ENCODE data around the gene TMEM233.
"Not testable (repeated sequence)": the region's sequence is repeated elsewhere in the genome, so short reads cannot be mapped to it uniquely, and the experiment has no call there.

TMEM233 gene

DNA sequence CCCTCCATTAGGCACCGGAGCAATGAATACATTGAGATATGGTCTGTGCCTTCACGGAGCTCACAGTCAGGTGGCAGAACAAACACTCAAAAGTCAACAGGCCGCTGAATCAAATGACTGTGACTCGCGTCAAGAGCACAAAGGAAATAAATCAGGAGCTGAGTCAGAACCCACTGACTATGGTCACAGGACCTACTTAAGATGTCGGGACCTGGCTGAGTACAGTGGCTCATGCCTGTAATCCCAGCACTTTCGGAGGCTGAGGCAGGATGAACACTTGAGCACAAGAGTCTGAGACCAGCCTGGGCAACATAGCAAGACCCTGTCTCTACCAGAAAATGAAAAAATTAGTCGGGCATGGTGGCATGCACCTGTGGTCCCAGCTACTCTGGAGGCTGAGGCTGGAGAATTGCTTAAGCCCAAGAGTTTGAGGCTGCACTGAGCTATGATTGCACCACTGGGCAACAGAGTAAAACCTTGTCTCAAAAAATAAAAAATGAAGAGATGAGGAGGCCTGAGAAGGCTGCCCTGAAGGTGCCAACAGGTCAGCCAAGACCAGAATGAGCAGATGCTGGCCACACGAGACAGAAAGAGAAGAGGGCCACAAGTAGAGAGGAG, 19.9 kb downstream of the TMEM233 start:
- DNase-seq: no peak

DNA sequence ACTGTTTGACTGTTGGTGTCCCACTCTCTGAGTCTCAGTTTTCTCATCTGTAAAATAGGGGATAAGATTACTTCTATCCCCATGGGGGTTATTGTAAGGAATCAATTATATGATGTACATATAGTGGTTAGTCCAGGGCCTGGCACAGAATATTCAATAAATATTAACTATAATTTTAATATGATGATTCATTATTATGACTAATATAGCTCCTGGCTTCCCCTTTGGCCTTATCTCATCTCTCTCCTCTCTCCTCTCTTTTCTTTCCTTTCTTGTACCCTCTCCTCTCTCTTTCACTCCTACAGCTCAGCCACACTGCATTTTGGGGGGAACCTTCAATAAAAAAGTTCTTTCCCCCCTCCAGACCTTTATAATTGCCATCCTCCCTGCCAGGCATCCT, 21.1 kb downstream of the TMEM233 start:
- DNase-seq: no peak

DNA sequence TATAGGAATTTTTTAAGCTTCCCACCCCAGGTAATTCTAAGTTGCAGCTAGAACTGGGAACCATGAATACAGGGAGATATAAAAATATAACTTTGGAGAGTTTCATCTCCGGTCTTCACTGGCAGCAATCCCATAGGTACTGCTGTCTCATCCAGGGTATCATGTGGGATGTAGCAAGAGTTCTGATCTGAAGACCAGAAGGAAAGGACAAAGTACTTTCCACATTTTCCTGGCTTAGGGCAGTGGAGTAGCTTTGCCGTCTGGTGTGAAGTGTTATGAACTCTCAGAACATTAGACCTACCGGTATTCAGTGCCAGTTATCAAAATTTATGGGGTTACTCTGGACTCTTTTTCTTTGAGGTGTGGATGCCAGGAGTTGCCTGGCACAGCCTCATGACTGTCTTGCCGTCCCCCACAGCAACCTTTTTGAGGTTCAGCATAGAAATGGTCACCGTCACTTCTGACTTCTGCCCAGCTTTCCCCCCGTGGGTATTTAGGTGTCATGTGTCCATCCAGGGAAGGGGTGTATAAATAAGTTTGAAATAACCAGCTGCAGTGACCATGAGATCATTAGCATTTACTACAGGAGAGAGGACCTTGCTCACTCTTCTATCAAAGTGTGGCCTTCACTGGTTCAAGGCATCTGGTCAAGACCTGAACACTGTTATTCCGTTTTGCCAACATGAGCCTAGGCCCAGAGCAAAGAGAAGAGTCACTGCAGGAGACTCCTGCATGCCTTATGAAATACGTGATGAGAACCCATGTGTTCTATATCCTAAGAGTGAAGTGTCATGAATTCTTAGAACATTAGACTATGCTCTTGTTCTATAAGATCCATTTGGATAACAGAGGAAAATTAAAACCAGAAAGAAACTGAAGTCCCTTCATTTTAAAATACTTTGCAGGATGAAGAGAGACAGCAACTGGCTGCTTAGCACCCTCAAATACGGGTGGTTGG, 22.2 kb downstream of the TMEM233 start:
- DNase-seq: no peak

DNA sequence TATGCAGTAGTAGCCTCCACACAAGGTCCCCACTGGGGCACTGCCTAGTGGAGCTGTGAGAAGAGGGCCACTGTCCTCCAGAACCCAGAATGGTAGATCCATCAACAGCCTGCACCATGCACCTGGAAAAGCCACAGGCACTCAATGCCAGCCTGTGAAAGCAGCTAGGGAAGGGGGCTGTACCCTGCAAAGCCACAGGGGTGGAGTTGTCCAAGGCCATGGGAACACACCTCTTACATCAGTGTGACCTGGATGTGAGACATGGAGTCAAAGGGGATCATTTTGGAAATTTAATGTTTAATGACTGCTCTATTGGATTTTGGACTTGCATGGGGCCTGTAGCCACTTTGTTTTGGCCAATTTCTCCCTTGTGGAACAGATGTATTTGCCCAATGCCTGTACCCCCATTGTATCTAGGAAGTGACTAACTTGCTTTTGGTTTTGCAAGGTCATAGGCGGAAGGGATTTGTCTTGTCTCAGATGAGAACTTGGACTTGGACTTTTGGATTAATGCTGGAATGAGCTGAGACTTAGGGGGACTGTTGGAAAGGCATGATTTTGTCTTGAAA, 24.8 kb downstream of the TMEM233 start:
- not testable (repeated sequence) for DNase-seq

DNA sequence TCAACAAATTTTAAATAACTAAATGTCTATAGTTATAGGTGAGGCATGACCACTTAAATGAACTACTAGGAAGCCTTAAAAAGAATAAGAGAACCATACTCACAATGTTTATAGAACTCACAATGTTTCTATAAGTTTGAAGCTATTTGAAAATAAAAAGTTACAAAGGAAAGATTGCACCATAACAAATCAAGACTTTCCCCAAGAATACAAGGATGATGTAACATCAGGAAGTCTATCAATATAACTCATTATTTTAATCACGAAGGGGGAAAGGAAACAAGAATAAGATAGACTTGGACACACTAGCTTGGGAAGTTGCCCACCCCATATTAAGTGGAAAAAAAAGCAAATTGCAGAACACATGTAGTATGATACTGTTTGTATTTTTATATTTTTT, 26.9 kb downstream of the TMEM233 start:
- DNase-seq: no peak

DNA sequence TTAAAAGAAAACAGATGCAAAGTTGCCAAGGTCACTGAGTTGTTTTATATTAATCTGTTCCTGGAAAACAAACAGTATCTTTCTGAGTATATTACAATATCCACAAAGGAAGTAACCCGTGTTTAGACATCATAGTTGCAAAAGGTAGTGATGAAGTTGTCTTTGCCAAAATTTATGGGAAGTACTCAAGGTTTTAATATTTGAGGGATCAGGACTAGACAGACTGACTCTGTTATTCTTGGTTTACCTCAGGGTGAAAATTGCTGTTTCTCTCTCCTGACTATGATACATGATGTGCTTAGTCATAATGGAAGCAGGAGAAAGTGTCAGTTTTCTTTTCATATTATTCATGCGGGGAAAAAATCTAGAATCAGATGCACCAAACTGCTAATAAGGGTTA, 28.3 kb downstream of the TMEM233 start:
- no peak for DNase-seq

DNA sequence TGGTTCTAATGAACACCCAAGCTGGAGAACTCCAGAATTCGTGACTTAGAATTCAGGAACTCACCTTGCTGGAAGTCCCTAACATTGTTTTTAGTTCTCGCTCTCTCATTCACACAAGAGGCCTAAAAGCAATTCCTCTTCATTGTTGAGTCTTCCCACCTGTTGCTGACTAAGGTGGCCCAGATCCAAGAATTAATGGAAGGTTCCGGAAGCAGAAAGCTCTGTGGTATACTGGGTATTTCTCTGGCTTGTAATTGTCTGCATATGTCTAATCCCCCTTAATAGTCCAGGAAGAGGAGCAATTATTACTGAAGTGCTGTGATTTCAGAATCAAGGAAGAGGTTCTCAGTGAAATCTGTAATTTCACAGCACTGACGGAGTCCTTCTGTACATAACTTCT, 31.4 kb downstream of the TMEM233 start:
- DNase-seq: no peak

DNA sequence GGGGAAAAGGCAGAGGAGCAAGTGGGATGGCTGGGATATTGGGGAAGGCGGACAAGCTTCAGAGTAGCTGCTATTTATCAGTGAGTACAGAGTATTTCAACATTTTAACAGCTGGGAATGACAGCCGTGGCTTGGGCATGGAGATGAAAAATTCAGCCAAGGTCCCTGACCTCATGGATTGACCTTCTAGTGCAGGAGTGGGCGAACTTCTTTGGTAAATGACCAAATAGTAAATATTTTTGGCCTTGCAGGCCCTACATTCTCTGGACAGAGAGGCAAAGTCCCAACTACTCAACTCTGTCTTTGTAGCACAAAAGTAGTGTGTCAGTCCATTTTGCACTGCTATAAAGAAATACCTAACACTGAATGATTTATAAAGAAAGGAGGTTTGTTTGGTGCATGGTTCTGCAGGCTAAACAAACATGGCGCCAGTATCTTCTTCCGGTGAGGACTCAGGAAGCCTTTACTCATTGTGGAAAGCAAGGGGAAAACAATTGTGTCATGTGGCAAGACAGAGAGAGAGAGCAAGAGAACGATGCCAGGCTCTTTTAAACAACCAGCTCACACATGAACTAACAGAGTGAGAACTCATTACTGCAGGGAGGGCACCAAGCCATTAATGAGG, 33.6 kb downstream of the TMEM233 start:
- DNase-seq: no peak

DNA sequence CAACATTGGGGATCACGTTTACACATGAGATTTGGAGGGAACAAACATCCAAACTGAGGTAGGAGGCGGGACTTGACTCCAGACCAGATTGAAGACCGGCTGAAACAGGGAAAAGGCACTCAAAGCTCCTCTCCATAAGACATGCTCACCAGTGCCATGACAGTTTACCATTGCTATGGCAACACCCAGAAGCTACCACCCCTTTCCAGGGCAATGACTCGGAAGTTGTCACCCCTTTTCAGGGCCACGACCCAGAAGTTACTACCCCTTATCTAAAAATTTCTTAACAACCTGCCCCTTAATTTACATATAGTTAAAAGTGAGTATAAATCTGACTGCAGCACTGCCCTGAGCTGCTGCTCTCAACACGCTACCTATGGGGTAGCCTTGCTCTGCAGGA, 34.1 kb downstream of the TMEM233 start:
- DNase-seq: no peak

DNA sequence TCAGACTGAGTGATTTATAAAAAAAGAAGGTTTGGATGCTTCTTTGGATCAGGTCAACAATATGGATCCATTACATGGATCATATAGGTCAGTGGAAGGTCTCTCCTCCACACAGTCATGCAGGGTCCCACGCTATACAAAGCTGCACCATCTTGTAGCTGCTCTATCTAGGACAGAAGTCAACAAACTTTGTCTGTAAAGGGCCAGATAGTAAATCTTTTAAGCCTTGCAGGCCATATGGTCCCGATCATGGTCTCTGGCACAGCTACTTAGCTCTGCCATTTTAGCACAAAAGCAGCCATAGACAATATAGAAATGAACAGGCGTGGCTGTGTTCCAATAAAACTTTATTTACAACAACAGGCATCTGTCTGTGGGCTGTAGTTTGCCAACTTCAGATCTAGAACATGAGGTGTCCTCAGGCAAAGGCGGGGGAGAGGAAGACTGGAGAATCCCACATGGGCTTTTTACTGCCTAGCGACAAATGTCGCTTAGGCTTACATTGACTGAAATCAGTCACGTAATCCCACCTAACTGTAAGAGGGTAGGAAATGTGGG, 36.7 kb downstream of the TMEM233 start:
- no peak for DNase-seq

DNA sequence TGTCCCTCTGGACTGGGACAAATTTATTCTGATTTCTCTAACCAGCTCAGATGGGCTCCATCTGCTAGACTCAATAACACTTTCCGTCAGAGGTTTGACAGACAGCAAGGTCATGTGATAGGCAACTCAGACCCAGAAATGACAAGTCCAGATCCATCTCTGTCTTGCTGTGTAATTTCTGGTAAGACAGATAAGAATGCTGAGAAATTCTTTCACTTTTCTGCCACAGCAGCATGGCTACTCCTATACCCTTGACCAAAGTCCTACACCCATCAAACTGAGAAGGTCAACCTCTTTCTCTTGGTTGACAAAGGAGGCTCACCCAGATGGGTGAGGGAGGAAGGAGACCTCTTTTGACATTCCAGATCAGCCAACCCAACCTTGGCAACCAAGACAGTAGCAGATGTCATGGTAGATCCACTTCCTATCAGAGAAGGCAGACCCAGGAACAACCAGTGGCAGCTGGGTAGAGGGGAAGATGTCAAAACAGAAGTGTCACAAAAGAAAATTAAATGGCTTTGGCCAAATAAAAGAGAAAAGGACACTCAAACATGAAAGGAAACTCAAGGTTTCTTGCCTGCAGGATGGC, 37.5 kb downstream of the TMEM233 start:
- no peak for DNase-seq

DNA sequence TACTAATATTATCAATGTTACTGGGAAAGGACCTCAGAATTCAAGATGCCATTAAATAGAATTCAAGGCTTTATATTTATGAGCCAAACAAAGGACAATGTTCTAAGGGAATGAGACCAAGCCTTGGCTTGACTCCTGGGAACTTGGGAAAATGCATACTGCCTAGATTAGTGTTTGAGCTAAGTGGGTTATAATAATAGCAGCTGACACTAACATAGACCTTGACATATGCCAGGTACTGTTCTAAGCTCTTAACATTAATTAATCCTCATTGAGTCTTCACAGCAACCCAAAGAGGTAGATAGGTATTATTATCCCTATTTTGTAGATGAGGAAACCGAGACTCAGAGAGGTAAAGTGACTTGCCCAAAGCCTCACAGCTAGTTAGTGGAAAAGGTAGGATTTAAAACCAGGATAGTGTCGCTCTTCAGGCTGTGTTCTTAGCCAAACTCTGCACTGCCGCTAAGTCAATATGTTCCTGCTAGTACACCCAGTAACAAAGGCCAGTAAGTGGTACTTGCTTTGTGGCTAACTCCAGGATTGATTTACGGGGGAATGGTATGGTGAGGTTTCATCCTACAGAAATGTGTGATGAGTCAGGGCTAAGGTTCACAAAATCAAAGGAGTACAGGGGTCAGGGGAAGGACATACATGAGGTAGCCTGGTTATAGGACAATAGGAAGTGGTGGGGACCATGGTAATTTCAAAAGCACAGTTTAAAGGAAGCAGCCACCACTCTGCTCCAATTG, 38.5 kb downstream of the TMEM233 start:
- DNase-seq: no peak

DNA sequence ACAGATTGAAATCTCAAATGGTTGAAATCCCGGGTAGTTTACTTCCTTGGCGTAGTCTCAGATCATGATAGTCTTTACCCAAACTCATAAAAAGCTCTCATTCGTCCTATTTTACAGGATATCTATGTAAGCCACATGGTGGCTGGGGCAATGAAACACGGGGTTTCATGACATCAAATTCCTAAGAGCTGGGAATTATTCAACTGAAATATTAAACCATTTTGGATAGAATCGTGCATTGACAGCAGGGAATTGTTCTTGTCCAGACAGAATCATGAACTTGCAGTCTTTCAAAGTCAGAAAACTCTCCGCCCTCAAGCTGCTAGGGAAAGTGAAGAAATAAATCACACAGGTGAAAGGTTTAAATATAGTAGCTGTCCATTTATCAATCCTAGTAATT, 41.2 kb downstream of the TMEM233 start:
- DNase-seq: no peak

DNA sequence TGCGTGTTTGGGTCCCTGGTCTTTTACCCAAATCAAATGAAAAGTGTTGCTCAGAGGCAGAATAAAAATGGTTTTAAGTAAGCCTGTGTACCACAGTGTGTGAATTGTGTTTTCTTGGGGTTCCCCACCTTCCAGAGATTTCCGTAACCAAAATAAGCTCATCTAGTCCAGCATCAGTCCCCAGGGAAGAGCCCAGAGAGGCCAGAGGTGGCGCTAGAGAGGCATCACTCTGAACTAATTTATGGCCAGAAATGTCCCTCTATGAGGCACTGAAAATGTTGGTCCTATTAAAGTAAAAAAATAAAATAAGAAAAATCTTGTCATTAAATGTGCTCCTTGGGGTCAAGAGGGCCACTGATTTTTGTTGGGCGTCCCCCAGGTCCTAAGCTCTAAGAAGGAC, 49.4 kb downstream of the TMEM233 start:
- DNase-seq: no peak

DNA sequence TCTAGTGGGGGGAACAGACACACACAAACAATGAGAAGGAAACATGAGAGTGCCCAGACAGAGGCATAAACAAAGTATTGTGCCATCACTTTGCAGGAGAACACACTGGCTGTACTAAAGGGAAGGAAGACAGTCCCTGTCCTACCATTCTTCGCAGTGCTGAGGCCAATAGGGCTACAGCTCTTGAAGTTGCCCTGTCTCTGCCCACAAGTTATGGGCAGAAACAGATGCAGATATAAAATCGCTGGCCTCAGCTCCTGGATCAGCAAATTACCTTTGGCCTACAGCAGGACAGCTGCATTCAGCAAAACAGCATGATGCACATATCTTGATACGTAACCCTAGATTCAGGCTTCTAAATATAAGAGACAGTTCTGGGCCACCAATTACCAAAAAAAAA, 51.4 kb downstream of the TMEM233 start:
- DNase-seq: no peak

DNA sequence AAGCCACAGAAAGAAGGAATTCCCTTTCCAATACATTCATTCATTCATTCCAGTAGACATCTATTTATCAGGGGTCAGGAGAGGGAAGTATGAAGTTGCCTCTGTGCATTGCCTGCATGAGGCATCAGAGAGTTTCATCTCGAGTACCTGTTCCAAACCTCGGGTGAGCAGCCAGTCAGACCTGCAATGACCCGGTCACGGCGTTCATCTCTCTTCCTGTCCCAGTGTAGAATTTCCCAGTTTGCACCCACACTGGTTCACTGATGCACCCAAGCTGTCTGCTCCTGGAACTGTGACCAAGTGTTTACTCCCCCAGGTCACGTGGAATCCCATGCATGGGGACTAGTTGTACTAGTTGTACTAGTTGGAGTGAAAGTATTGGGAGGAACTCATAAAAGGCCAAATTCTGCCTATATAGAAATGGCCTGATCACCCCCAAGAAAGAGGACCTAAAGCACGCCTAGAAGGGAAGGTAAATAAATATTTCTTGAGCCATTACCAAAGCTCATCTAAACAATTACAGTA, 52.0 kb downstream of the TMEM233 start:
- no peak for DNase-seq

DNA sequence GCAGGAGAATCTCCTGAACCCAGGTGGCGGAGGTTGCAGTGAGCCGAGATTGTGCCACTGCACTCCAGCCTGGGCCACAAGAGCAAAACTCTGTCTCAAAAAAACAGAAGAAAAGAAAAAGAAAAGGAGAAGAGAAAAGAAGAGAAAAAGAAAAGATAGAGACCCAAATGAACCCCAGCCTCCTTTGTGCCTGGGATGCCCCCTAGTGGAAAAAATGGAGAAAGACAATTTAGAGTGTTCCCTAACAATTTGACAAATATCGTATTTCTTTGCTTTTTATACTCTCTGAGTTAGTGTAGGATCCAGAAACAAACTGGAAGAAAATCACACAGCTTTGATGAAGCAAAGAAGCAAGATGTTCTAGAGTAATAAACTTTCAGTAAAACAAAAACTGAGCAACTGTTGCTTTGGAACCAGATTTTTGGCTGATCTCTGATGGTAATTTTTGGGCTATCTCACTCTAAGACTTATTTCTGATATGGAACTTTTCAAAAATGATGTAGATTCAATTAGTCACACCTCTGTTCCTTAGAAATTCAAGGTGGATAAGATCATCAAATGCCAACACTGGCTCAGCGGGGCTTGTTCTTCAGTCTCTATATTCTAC, 55.7 kb downstream of the TMEM233 start:
- no peak for DNase-seq

DNA sequence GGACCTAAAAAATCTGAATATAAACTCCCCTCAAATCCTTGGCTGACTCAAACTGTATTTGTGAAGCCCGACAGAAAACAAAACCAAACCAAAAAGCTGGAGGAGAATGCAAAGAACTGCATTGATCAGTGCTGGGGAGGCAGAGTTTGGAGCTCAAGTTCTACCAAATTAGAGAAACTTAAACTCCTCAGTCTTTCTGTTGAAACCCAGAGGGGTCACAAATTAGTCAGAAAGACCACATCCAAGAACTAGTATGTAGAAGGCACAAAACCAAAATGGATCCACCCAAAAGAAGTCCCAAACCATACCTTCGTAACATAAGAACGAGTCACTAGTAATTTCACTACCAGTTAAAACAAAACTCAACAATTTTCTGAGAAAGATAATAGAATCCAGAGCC, 59.1 kb downstream of the TMEM233 start:
- no peak for DNase-seq

DNA sequence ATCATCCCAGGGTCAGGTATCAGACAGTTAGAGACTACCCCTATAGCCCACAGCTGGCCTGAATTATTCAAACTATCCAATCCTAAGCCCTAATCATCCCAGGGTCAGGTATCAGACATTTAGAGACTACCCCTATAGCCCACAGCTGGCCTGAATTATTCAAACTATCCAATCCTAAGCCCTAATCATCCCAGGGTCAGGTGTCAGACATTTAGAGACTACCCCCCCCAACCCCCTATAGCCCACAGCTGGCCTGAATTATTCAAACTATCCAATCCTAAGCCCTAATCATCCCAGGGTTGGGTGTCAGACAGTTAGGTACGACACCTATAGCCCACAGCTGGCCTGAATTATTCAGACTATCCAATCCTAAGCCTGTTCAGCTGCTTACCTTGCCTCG, 63.4 kb downstream of the TMEM233 start:
- not testable (repeated sequence) for DNase-seq

DNA sequence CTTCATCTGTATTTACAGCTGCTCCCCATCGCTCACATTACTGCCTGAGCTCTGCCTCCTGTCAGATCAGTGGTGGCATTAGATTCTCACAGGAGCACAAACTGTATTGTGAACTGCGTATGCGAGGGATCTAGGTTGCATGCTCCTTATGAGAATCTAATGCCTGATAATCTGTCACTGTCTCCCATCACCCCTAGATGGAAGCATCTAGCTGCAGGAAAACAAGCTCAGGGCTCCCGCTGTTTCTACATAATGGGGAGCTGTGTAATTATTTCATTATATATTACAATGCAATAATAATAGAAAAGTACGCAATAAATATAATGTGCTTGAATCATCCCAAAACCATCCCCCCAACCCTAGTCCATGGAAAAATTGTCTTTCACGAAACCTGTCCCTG, 64.6 kb downstream of the TMEM233 start:
- DNase-seq: not testable (repeated sequence)

DNA sequence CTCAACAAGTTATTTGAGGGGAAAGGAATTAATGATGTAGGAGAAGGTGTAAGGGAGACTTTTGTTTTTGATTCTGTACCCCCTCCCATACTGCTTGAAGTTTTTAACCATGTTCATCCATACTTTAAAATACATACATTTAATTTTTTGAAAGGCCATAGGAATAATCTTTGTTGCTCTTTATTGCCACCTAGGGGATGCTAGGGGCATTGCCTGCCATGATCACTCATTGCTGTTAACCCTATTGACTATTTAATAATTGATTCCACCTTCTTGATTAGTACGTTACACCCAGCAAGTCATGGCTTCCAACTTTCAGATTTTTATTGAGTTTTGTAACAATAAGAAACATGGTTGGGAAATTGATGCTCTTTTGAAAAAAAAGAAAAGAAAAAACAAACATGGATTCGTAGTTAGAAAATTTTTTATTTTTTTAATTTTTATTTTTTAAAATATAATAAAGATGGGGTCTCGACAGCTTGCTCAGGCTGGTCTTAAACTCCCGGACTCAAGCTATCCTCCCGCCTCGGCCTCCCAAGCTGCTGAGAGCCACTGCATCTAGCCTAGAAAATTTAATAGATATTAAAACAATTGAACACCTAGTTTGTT, 65.8 kb downstream of the TMEM233 start:
- peak; percentile 47 for DNase-seq
